Measurements from ENCODE around the gene ZNF543.

Gene ZNF543

GRCh38 chr19:57350877-57351805 lies 30.9 kb downstream of the ZNF543 start, which contains the start of gene ZNF304:
Gene ZNF304 (plus strand): TSS chr19:57351271. CDS start chr19:57351665, 394 bp downstream.
- H3K36me3 ChIP-seq (ENCODE audit: control insufficient read depth, insufficient read depth, low read length) = no peaks in the 10 kb centered on the region
- H3K4me1 ChIP-seq = peaks cover 4% of the 10 kb centered on the region
- no peaks in the 10 kb centered on the region for H3K27me3 ChIP-seq (ENCODE audit: control insufficient read depth, insufficient read depth, low read length)
- peaks cover 24% of the 10 kb centered on the region for H3K79me2 ChIP-seq
- peak within 1 kb of the TSS; percentile 90 for H3K4me3 ChIP-seq (ENCODE audit: low read depth, low read length)
- H3K9ac ChIP-seq = peak within 1 kb of the TSS; percentile 28
- no peaks in the 10 kb centered on the region for H3K9me3 ChIP-seq (ENCODE audit: control insufficient read depth, low read length)
- peak within 1 kb of the TSS; percentile 74 for H3K4me2 ChIP-seq (ENCODE audit: low read length)
- peak within 1 kb of the TSS; percentile 61 for H3K27ac ChIP-seq
- no peak for TF ChIP-seq CTCF (IDR thresholded peaks at IDR 0.05)
- H2AFZ ChIP-seq = peak within 1 kb of the TSS; percentile 87

- Histone ChIP-seq H3K79me2 (peaks cover 24% of the 10 kb centered on the region), H3K4me2 (ENCODE audit: low read length) (peak overlapping the region; percentile 74), H3K36me3 (ENCODE audit: control insufficient read depth, insufficient read depth, low read length) (no peaks in the 10 kb centered on the region), H3K9me3 (ENCODE audit: control insufficient read depth, low read length) (no peaks in the 10 kb centered on the region), H3K27me3 (ENCODE audit: control insufficient read depth, insufficient read depth, low read length) (no peaks in the 10 kb centered on the region), H3K9ac (peak overlapping the region; percentile 28), H2AFZ (peak overlapping the region; percentile 87), H3K4me1 (peaks cover 4% of the 10 kb centered on the region), H3K27ac (peak overlapping the region; percentile 61), H3K4me3 (ENCODE audit: low read depth, low read length) (peak overlapping the region; percentile 90)
- no peak for TF ChIP-seq CTCF (IDR thresholded peaks at IDR 0.05)
These were observed 31.6 kb downstream of the ZNF543 start for GRCh38 chr19:57351867-57352266.

- H3K36me3 ChIP-seq (ENCODE audit: control insufficient read depth, insufficient read depth, low read length) = no peaks in the 10 kb centered on the region
- H3K9ac ChIP-seq = no peak overlapping the region
- H3K4me1 ChIP-seq = peaks cover 4% of the 10 kb centered on the region
- TF ChIP-seq CTCF (IDR thresholded peaks at IDR 0.05) = no peak
- no peak overlapping the region for H2AFZ ChIP-seq
- H3K27me3 ChIP-seq (ENCODE audit: control insufficient read depth, insufficient read depth, low read length) = no peaks in the 10 kb centered on the region
- no peak overlapping the region for H3K27ac ChIP-seq
- no peaks in the 10 kb centered on the region for H3K9me3 ChIP-seq (ENCODE audit: control insufficient read depth, low read length)
- no peak overlapping the region for H3K4me2 ChIP-seq (ENCODE audit: low read length)
- H3K4me3 ChIP-seq (ENCODE audit: low read depth, low read length) = no peak overlapping the region
- H3K79me2 ChIP-seq = peaks cover 23% of the 10 kb centered on the region
These were observed 35.6 kb downstream of the ZNF543 start for GRCh38 chr19:57355916-57356315.

GRCh38 chr19:57357406-57357805 lies 37.1 kb downstream of the ZNF543 start:
- Histone ChIP-seq H3K4me1 (peaks cover 5% of the 10 kb centered on the region), H3K4me2 (ENCODE audit: low read length) (no peak overlapping the region), H3K27ac (no peak overlapping the region), H3K9me3 (ENCODE audit: control insufficient read depth, low read length) (no peaks in the 10 kb centered on the region), H2AFZ (no peak overlapping the region), H3K79me2 (peaks cover 11% of the 10 kb centered on the region), H3K36me3 (ENCODE audit: control insufficient read depth, insufficient read depth, low read length) (no peaks in the 10 kb centered on the region), H3K4me3 (ENCODE audit: low read depth, low read length) (no peak overlapping the region), H3K27me3 (ENCODE audit: control insufficient read depth, insufficient read depth, low read length) (no peaks in the 10 kb centered on the region), H3K9ac (no peak overlapping the region)
- no peak for TF ChIP-seq CTCF (IDR thresholded peaks at IDR 0.05)

Measured in parathyroid adenoma (tissue), 2 donors.